ENCODE measurements around the gene SCN5A. TPM values are rescaled to one million over a fixed set of nuclear protein-coding genes. Genes with fewer than 3 reads are reported as not detected.
A peak's percentile ranks its signal among the peaks of the same experiment; 100 is the strongest.

The SCN5A gene
- total RNA-seq (2022) (not detected in 2 replicates), Bru-seq, nascent RNA (percentile 2 among the genes with signal in this experiment), BruChase-seq, experiment 1, labeled RNA remaining after a 6-hour chase (percentile 1 among the genes with signal in this experiment), BruChase-seq, experiment 2, labeled RNA remaining after a 2-hour chase (percentile 2 among the genes with signal in this experiment)
- long read RNA-seq = 0 reads

GRCh38 chr3:38649500-38650247 is at the start of gene SCN5A:
SCN5A (minus strand) TSS chr3:38649687; CDS start chr3:38633307, 16,380 bp downstream.
- peak; percentile 30 for DNase-seq (ENCODE audit: unreplicated experiment)
- Mint-ChIP-seq H3K27ac (ENCODE audit: low read depth, unreplicated experiment) (no peak within 1 kb of the TSS), H3K36me3 (ENCODE audit: insufficient read depth, unreplicated experiment) (no peaks in the 10 kb centered on the region), H3K9me3 (ENCODE audit: unreplicated experiment) (peaks cover 7% of the 10 kb centered on the region), H3K4me1 (ENCODE audit: insufficient read depth, unreplicated experiment) (no peaks in the 10 kb centered on the region), H3K4me3 (ENCODE audit: unreplicated experiment) (peak within 1 kb of the TSS; percentile 47), H3K27me3 (ENCODE audit: insufficient read depth, unreplicated experiment) (no peaks in the 10 kb centered on the region)
- intact Hi-C loops (cut with micrococcal nuclease) = loop anchor here (10.0 kb wide), 1 partner anchor 355 kb away; no protein-coding TSS in a partner anchor
- TF ChIP-seq CTCF (IDR thresholded peaks at IDR 0.05; ENCODE audit: unreplicated experiment) = no peak
- ChIA-PET POLR2A (no interaction called here), CTCF (no interaction called here)
- no TSS peak for BruUV-seq (replicated peaks)

- H3K27me3 Mint-ChIP-seq (ENCODE audit: insufficient read depth, unreplicated experiment) = no peaks in the 10 kb centered on the region
- intact Hi-C loops (cut with micrococcal nuclease) = no loop called here
- no peaks in the 10 kb centered on the region for H3K4me1 Mint-ChIP-seq (ENCODE audit: insufficient read depth, unreplicated experiment)
- DNase-seq (ENCODE audit: unreplicated experiment) = no peak
- BruUV-seq (replicated peaks) = no TSS peak
- ChIA-PET POLR2A (interaction anchor here (0.5 kb wide), 1 partner anchor 19 kb away, joined by 3 read pairs; no protein-coding TSS in a partner anchor), CTCF (no interaction called here)
- H3K9me3 Mint-ChIP-seq (ENCODE audit: unreplicated experiment) = no peaks in the 10 kb centered on the region
- no peaks in the 10 kb centered on the region for H3K36me3 Mint-ChIP-seq (ENCODE audit: insufficient read depth, unreplicated experiment)
- H3K4me3 Mint-ChIP-seq (ENCODE audit: unreplicated experiment) = no peak overlapping the region
- no peak overlapping the region for H3K27ac Mint-ChIP-seq (ENCODE audit: low read depth, unreplicated experiment)
- no peak for TF ChIP-seq CTCF (IDR thresholded peaks at IDR 0.05; ENCODE audit: unreplicated experiment)
Observed at GRCh38 chr3:38698760-38699159, 49.3 kb upstream of the SCN5A start.

- no TSS peak for BruUV-seq (replicated peaks)
- Mint-ChIP-seq H3K27ac (ENCODE audit: low read depth, unreplicated experiment) (no peak overlapping the region), H3K4me1 (ENCODE audit: insufficient read depth, unreplicated experiment) (no peaks in the 10 kb centered on the region), H3K9me3 (ENCODE audit: unreplicated experiment) (no peaks in the 10 kb centered on the region), H3K27me3 (ENCODE audit: insufficient read depth, unreplicated experiment) (no peaks in the 10 kb centered on the region), H3K4me3 (ENCODE audit: unreplicated experiment) (no peak overlapping the region), H3K36me3 (ENCODE audit: insufficient read depth, unreplicated experiment) (no peaks in the 10 kb centered on the region)
- no peak for DNase-seq (ENCODE audit: unreplicated experiment)
- TF ChIP-seq CTCF (IDR thresholded peaks at IDR 0.05; ENCODE audit: unreplicated experiment) = no peak
- ChIA-PET CTCF (no interaction called here), POLR2A (no interaction called here)
- intact Hi-C loops (cut with micrococcal nuclease) = no loop called here
Observed at GRCh38 chr3:38698061-38698460, 48.6 kb upstream of the SCN5A start.

- no peak for TF ChIP-seq CTCF (IDR thresholded peaks at IDR 0.05; ENCODE audit: unreplicated experiment)
- DNase-seq (ENCODE audit: unreplicated experiment) = no peak
- POLR2A ChIA-PET = no interaction called here
- CTCF ChIA-PET = no interaction called here
- Mint-ChIP-seq H3K36me3 (ENCODE audit: insufficient read depth, unreplicated experiment) (no peaks in the 10 kb centered on the region), H3K27ac (ENCODE audit: low read depth, unreplicated experiment) (no peak overlapping the region), H3K4me1 (ENCODE audit: insufficient read depth, unreplicated experiment) (no peaks in the 10 kb centered on the region), H3K9me3 (ENCODE audit: unreplicated experiment) (no peaks in the 10 kb centered on the region), H3K27me3 (ENCODE audit: insufficient read depth, unreplicated experiment) (no peaks in the 10 kb centered on the region), H3K4me3 (ENCODE audit: unreplicated experiment) (no peak overlapping the region)
- no TSS peak for BruUV-seq (replicated peaks)
- intact Hi-C loops (cut with micrococcal nuclease) = no loop called here
Observed at GRCh38 chr3:38696034-38696433, 46.5 kb upstream of the SCN5A start.

Measured in MCF 10A (cell line).